ACC112 (cell line): ENCODE results near the gene MRPL2.
A peak's percentile ranks its signal among the peaks of the same experiment; 100 is the strongest.

Source experiments
- H2AFZ ChIP-seq: fragments of 200-600 bp; sonication (generic); one replicate; pipeline ENCODE4 v1.6.0; 2017; ENCODE audit warnings: antibody characterized with exemption, low read length; ENCODE audit not compliant: unreplicated experiment
- H3K27ac ChIP-seq: fragments of 200-600 bp; sonication (generic); 2 replicates; pipeline ENCODE4 v1.5.1; 2014; ENCODE audit warnings: low read depth, mild to moderate bottlenecking, antibody characterized with exemption, low read length, moderate library complexity
- H3K27me3 ChIP-seq: fragments of 200-600 bp; sonication (generic); 2 replicates; pipeline ENCODE4 v1.6.1; 2014; ENCODE audit warnings: mild to moderate bottlenecking, antibody characterized with exemption, low read length, moderate library complexity, mixed read lengths; ENCODE audit not compliant: insufficient read depth
- H3K36me3 ChIP-seq: fragments of 200-600 bp; sonication (generic); 2 replicates; pipeline ENCODE4 v1.6.1; 2016; ENCODE audit warnings: mild to moderate bottlenecking, antibody characterized with exemption, low read length, moderate library complexity, mixed read lengths; ENCODE audit not compliant: insufficient read depth
- H3K4me1 ChIP-seq: fragments of 200-600 bp; sonication (generic); one replicate; pipeline ENCODE4 v1.6.1; 2016; ENCODE audit warnings: low read length, mixed read lengths; ENCODE audit not compliant: insufficient read depth, unreplicated experiment, control insufficient read depth
- H3K4me3 ChIP-seq: fragments of 200-600 bp; sonication (generic); 2 replicates; pipeline ENCODE4 v1.5.1; 2014; ENCODE audit warnings: mild to moderate bottlenecking, low read depth, low read length
- H3K79me2 ChIP-seq: fragments of 200-600 bp; sonication (generic); one replicate; pipeline ENCODE4 v1.6.0; 2016; ENCODE audit warnings: low read length; ENCODE audit not compliant: control insufficient read depth, unreplicated experiment, insufficient read depth

The MRPL2 gene

DNA sequence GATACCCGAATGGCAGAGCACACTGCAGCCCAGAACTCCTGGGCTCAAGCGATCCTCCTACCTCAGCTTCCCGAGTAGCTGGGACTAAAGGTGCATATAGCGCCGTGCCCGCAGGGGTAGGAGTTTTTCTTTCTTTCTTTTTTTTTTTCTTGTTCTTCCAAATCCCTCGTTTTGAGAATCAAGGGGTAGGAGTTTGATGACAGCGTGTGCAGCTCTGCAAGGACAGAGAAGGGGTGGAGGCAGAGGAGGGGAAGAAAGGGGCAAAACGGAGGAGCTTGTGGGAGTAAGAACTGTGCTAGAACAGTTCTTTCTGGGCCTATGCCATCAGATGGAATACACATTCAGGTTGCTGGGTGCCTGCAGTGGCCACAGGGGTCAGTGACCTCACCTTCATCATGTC, 22.5 kb downstream of the MRPL2 start:
- Histone ChIP-seq H3K36me3 (peaks cover 4% of the 10 kb centered on the region; the same call in 1 of the 2 replicates), H3K79me2 (no peaks in the 10 kb centered on the region), H3K27me3 (no peaks in the 10 kb centered on the region), H3K4me3 (no peak overlapping the region), H3K27ac (no peak overlapping the region), H2AFZ (no peak overlapping the region), H3K4me1 (no peaks in the 10 kb centered on the region)

GRCh38 chr6:43035495-43036194, 23.6 kb downstream of the MRPL2 start:
- no peak overlapping the region for H3K4me3 ChIP-seq
- H3K27me3 ChIP-seq = no peaks in the 10 kb centered on the region
- no peak overlapping the region for H2AFZ ChIP-seq
- H3K4me1 ChIP-seq = no peaks in the 10 kb centered on the region
- H3K79me2 ChIP-seq = no peaks in the 10 kb centered on the region
- H3K27ac ChIP-seq = no peak overlapping the region
- peaks cover 4% of the 10 kb centered on the region; the same call in 1 of the 2 replicates for H3K36me3 ChIP-seq

DNA sequence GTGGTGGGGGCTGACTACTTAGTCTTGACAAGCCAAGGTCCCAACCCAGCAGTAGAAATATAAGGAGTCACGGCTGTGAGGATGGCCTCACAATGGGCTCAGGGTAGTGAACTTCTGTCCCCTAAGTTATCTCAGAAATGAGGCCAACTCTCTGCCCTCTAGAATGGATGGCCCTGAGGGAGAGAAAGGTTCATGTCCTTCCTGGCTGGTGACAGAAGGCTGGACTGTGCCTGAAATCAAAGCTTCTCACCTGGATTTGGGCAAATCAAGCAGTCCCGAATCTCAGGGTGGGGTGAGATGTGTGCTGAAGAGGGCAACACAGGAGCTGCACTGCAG, 25.1 kb downstream of the MRPL2 start:
- no peaks in the 10 kb centered on the region for H3K4me1 ChIP-seq
- no peak overlapping the region for H3K27ac ChIP-seq
- H3K4me3 ChIP-seq = no peak overlapping the region
- H3K27me3 ChIP-seq = no peaks in the 10 kb centered on the region
- no peaks in the 10 kb centered on the region for H3K79me2 ChIP-seq
- H3K36me3 ChIP-seq = peaks cover 8% of the 10 kb centered on the region; the same call in 1 of the 2 replicates
- no peak overlapping the region for H2AFZ ChIP-seq

GRCh38 chr6:43033496-43034189, 25.6 kb downstream of the MRPL2 start:
- H3K79me2 ChIP-seq = no peaks in the 10 kb centered on the region
- peaks cover 11% of the 10 kb centered on the region; the same call in 1 of the 2 replicates for H3K36me3 ChIP-seq
- H3K27me3 ChIP-seq = no peaks in the 10 kb centered on the region
- H3K27ac ChIP-seq = no peak overlapping the region
- H3K4me1 ChIP-seq = no peaks in the 10 kb centered on the region
- no peak overlapping the region for H2AFZ ChIP-seq
- no peak overlapping the region for H3K4me3 ChIP-seq

DNA sequence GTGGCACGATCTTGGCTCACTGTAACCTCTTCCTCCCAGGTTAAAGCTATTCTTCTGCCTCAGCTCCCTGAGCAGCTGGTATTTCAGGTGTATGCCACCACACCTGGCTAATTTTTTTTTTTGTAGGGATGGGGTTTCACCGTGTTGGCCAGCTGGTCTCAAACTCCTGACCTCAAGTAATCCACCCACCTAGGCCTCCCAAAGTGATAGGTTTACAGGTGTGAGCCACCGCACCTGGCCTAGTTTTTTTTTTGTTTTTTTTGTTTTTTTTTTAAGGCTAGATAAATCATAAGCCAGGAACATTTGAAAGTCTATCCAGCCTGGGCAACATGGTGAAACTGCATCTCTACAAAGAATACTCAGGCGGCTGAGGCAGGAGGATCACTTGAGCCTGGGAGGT, 26.9 kb downstream of the MRPL2 start:
- H2AFZ ChIP-seq = no peak overlapping the region
- H3K4me1 ChIP-seq = no peaks in the 10 kb centered on the region
- H3K36me3 ChIP-seq = peaks cover 15% of the 10 kb centered on the region; the same call in 1 of the 2 replicates
- H3K27ac ChIP-seq = no peak overlapping the region
- no peaks in the 10 kb centered on the region for H3K79me2 ChIP-seq
- H3K4me3 ChIP-seq = no peak overlapping the region
- no peaks in the 10 kb centered on the region for H3K27me3 ChIP-seq

GRCh38 chr6:43029120-43029519, 30.1 kb downstream of the MRPL2 start:
- Histone ChIP-seq H3K36me3 (peaks cover 26% of the 10 kb centered on the region), H3K79me2 (peaks cover 10% of the 10 kb centered on the region), H3K4me3 (no peak overlapping the region), H3K27ac (no peak overlapping the region), H3K4me1 (no peaks in the 10 kb centered on the region), H2AFZ (no peak overlapping the region), H3K27me3 (no peaks in the 10 kb centered on the region)

DNA sequence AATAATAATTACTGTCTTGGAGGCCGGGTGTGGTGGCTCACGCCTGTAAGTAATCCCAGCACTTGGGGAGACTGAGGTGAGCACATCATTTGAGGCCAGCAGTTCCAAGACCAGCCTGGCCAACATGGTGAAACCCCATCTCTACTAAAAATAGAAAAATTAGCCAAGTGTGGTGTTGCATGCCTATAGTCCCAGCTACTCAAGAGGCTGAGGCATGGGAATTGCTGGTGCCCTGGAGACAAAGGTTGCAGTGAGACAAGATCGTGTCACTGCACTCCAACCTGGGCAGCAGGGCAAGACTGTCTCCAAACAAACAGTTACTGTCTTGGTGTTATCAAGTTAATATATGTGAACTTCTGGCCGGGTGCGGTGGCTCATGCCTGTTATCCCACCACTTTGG, 32.9 kb downstream of the MRPL2 start:
- peaks cover 25% of the 10 kb centered on the region for H3K36me3 ChIP-seq
- H3K27me3 ChIP-seq = no peaks in the 10 kb centered on the region
- H3K79me2 ChIP-seq = peaks cover 32% of the 10 kb centered on the region
- H2AFZ ChIP-seq = no peak overlapping the region
- H3K4me1 ChIP-seq = peaks cover 4% of the 10 kb centered on the region
- H3K27ac ChIP-seq = no peak overlapping the region
- H3K4me3 ChIP-seq = no peak overlapping the region

DNA sequence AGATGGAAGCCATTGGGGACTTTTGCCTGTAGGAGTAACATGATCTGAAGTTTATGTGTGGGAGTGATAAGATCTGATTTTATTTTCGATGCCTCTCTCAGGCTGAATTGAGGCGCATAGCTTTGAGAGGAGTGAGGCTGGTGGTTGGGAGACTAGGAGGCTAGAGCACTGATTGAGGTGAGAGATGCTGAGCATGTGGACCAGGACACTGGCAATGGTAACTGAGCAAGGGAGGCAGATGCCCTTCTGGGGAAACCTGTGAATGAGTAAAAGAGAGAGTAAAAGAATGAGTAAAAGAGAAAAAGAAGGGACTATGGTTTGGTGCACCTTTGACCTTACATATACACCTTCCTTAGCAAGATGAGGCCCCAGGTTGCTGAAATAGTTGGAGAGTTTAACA, 34.8 kb downstream of the MRPL2 start:
- Histone ChIP-seq H3K79me2 (peaks cover 32% of the 10 kb centered on the region), H3K4me3 (no peak overlapping the region), H3K27me3 (no peaks in the 10 kb centered on the region), H2AFZ (no peak overlapping the region), H3K27ac (no peak overlapping the region), H3K36me3 (peaks cover 23% of the 10 kb centered on the region), H3K4me1 (peaks cover 10% of the 10 kb centered on the region)

GRCh38 chr6:43021270-43022047, 37.8 kb downstream of the MRPL2 start, which contains the start of gene RRP36:
Gene RRP36 (plus strand): TSS chr6:43021623. CDS start chr6:43021655, 32 bp downstream.
- peaks cover 13% of the 10 kb centered on the region for H3K4me1 ChIP-seq
- peak within 1 kb of the TSS; percentile 100 for H3K4me3 ChIP-seq
- H3K36me3 ChIP-seq = peaks cover 8% of the 10 kb centered on the region; the same call in 1 of the 2 replicates
- H3K79me2 ChIP-seq = peaks cover 46% of the 10 kb centered on the region
- no peaks in the 10 kb centered on the region for H3K27me3 ChIP-seq
- peak within 1 kb of the TSS; percentile 75 for H3K27ac ChIP-seq
- H2AFZ ChIP-seq = peak within 1 kb of the TSS; percentile 40

DNA sequence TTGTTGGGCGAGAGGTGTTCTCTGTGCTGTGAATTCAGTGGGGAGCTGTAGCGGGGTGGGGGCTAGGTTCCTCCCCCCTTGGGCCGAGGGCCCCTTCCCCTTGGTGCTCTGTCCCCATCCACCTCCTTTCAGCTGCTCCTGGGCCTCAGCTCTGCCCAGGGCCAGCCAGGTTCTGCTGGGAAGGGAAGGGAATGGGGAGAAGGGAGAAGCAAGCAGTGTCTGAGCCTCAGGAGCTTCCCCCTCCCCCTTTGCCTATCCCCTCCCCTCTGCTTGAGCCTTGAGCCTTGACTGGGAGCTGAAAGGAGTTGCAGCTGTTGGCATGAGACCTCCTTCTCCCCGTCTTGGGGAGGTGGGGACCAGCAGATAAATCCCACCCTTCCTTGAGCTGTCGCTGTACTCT, 38.4 kb downstream of the MRPL2 start:
- peak overlapping the region; percentile 100 for H3K4me3 ChIP-seq
- H3K27me3 ChIP-seq = no peaks in the 10 kb centered on the region
- H3K79me2 ChIP-seq = peaks cover 52% of the 10 kb centered on the region
- H3K4me1 ChIP-seq = peaks cover 19% of the 10 kb centered on the region
- H2AFZ ChIP-seq = no peak overlapping the region
- H3K27ac ChIP-seq = peak overlapping the region; percentile 75
- H3K36me3 ChIP-seq = peaks cover 8% of the 10 kb centered on the region; the same call in 1 of the 2 replicates
